GM12872 (cell line): ENCODE results near the gene PPP1R13B.

ENCODE experiments used
- TF ChIP-seq, protein P1 (sequence below): IDR thresholded peaks from 3 replicates; pipeline ENCODE4 v1.5.1; 2011; ENCODE audit warnings: low read depth, mild to moderate bottlenecking, low read length, moderate library complexity; ENCODE audit not compliant: insufficient read depth

PPP1R13B gene

DNA sequence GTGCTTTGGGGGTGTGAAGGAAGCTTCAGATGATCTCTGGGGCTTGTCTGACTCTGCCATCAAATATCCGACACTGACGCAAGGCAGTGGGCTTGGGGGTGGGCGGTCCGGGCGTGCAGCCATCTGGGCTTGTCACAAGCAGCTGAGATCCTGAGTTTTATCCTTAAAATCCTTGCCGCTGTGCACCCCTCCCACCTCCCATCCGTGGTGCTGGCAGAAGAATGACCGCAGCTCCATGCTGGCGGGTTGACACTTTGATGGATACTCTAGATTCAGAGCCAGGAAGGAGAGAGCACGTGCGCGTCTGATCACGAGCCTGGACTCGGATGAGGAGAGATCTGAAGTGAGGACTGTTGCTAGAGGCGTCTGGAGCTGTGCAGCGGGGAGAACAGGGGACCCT is 128.8 kb downstream of the PPP1R13B start:
- TF ChIP-seq, protein P1, sequence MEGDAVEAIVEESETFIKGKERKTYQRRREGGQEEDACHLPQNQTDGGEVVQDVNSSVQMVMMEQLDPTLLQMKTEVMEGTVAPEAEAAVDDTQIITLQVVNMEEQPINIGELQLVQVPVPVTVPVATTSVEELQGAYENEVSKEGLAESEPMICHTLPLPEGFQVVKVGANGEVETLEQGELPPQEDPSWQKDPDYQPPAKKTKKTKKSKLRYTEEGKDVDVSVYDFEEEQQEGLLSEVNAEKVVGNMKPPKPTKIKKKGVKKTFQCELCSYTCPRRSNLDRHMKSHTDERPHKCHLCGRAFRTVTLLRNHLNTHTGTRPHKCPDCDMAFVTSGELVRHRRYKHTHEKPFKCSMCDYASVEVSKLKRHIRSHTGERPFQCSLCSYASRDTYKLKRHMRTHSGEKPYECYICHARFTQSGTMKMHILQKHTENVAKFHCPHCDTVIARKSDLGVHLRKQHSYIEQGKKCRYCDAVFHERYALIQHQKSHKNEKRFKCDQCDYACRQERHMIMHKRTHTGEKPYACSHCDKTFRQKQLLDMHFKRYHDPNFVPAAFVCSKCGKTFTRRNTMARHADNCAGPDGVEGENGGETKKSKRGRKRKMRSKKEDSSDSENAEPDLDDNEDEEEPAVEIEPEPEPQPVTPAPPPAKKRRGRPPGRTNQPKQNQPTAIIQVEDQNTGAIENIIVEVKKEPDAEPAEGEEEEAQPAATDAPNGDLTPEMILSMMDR = no peak

DNA sequence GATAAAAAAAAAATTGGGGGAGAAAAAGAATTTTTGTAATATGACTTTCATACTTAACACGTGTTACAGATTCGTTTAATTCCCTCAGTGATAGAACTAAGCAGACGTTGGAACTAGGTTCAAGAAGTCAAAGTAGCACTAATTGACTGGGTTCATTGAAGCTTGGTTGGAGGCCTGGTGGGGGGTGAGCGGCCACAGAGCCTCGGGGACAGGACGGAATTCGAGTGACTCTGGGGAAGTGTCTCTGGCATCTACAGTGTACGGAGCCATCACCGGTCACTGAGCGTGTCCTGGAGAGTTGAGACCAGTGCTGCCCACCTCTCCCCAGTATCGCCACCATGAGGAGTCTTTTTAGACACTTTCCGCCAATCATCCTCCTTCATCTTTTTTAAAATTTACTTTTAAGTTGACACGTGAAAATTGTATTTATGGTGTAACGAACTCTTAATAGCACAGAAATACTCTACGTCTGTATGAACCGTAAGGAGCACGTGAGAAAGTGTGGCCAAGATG is 130.4 kb downstream of the PPP1R13B start:
- TF ChIP-seq, protein P1 = no peak

GRCh38 chr14:103716091-103716801 is 131.1 kb downstream of the PPP1R13B start:
- TF ChIP-seq, protein P1 = no peak

DNA sequence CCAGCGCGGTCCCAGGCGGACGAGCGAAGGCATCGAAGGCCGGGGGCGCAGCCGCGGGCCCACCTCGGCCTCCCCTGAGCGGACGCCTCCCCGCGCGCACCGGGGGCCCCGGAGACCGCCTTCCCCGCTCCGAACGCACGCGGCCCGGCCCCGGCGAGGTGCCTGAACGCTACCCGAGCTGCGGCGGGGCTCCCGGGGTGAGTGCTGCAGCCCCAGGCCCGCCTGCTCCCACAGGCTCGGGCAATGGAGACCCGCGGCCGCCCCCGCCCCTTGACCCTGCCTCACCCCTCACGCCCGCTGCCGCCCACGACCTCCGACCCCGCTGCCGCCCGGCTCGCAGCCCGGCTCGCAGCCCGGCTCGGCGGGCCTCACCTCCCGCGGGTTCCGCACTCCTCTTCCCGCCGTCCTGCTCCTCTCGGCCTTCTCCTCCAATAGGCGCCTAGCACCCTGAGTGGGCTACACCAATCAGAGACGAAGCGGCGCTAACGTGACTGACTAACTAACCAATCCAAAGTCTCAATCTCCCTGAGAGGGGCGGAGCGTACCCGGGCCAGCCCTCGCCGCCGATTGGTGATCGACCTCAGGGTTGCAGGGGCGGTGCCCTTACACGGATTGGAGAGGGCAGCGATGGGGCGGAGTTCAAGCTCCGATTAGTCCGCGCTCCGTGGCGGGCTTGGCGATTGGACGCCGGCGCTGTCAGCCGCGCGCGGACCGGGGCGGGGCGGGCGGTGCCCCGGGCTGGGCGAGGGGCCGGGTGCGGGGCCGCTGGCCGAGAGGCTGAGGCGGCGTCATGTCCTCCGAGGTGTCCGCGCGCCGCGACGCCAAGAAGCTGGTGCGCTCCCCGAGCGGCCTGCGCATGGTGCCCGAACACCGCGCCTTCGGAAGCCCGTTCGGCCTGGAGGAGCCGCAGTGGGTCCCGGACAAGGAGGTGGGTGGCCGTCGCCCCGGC is 132.0 kb downstream of the PPP1R13B start, which contains the start of the genes XRCC3 and ZFYVE21:
XRCC3 (minus strand) TSS at position 400 of the 949 bp plus-strand sequence. CDS start 4,364 bp downstream, outside the sequence.
ZFYVE21 (plus strand) TSS at position 759 of the 949 bp plus-strand sequence; CDS start at position 791, 32 bp downstream.
- TF ChIP-seq, protein P1 = no peak

GRCh38 chr14:103714063-103714724 is 133.2 kb downstream of the PPP1R13B start:
- TF ChIP-seq, protein P1 = no peak

GRCh38 chr14:103713304-103714062 is 133.9 kb downstream of the PPP1R13B start:
- TF ChIP-seq, protein P1 = no peak
